GM23338 (cell line): ENCODE measurements around the gene TOMM40. TPM values are rescaled to one million over a fixed set of nuclear protein-coding genes. Genes with fewer than 3 reads are reported as not detected.

Source experiments
- polyA plus RNA-seq: library from polyadenylated mRNA; unstranded; fragments of >200 nt; fragmentation: Nextera tagmentation; extraction: Ambion mirVana; gene quantifications from 2 replicates; pipeline ENCODE4 v1.2.1, GENCODE V29; 2016
- total RNA-seq: library from RNA; depleted of rRNA; stranded (reverse); fragments of >200 nt; shearing (Covaris generic); gene quantifications from 2 replicates; pipeline ENCODE4 v1.2.3, GENCODE V29; 2014; rRNA removed

The TOMM40 gene
- total and polyA plus RNA-seq, 2 experiments from 2014 or later, result 142 to 273 TPM

Other genes starting within 250 kb of the TOMM40 start
- 15.0 and 19.0 TPM in 2 replicates for gene PVR, start 247.3 kb upstream of the TOMM40 start, total RNA-seq
- 3.6 and 4.8 TPM in 2 replicates for gene PVR, start 247.3 kb upstream of the TOMM40 start, polyA plus RNA-seq
- 0.16 and 0.38 TPM in 2 replicates for gene CEACAM19, start 219.8 kb upstream of the TOMM40 start, total RNA-seq
- 0.56 and 0.76 TPM in 2 replicates for gene CEACAM19, start 219.8 kb upstream of the TOMM40 start, polyA plus RNA-seq
- not detected in 2 replicates for gene CEACAM16, start 192.1 kb upstream of the TOMM40 start, total RNA-seq
- not detected in 2 replicates for gene CEACAM16, start 192.1 kb upstream of the TOMM40 start, polyA plus RNA-seq
- 0.62 and 1.4 TPM in 2 replicates for gene BCL3, start 142.5 kb upstream of the TOMM40 start, total RNA-seq
- gene BCL3, start 142.5 kb upstream of the TOMM40 start, polyA plus RNA-seq, result 3.3 and 4.1 TPM in 2 replicates
- gene CBLC, start 113.4 kb upstream of the TOMM40 start, total RNA-seq, result 27.1 and 29.3 TPM in 2 replicates
- gene CBLC, start 113.4 kb upstream of the TOMM40 start, polyA plus RNA-seq, result 13.8 and 14.5 TPM in 2 replicates
- 80.5 and 100 TPM in 2 replicates for gene BCAM, start 82.2 kb upstream of the TOMM40 start, total RNA-seq
- gene BCAM, start 82.2 kb upstream of the TOMM40 start, polyA plus RNA-seq, result 33.3 and 36.9 TPM in 2 replicates
- gene NECTIN2, start 45.0 kb upstream of the TOMM40 start, total RNA-seq, result 230 and 235 TPM in 2 replicates
- 109 and 113 TPM in 2 replicates for gene NECTIN2, start 45.0 kb upstream of the TOMM40 start, polyA plus RNA-seq
- 1,391 and 1,438 TPM in 2 replicates for gene APOE, start 14.5 kb downstream of the TOMM40 start, total RNA-seq
- gene APOE, start 14.5 kb downstream of the TOMM40 start, polyA plus RNA-seq, result 1,133 and 1,232 TPM in 2 replicates
- 25.4 and 26.8 TPM in 2 replicates for gene APOC1, start 23.4 kb downstream of the TOMM40 start, total RNA-seq
- gene APOC1, start 23.4 kb downstream of the TOMM40 start, polyA plus RNA-seq, result 221 and 252 TPM in 2 replicates
- gene APOC4, start 51.0 kb downstream of the TOMM40 start, total RNA-seq, result not detected in 2 replicates
- not detected in 2 replicates for gene APOC4, start 51.0 kb downstream of the TOMM40 start, polyA plus RNA-seq
- gene APOC2, start 54.8 kb downstream of the TOMM40 start, total RNA-seq, result not detected in 2 replicates
- gene APOC2, start 54.8 kb downstream of the TOMM40 start, polyA plus RNA-seq, result not detected in 2 replicates
- 70.6 and 71.5 TPM in 2 replicates for gene CLPTM1, start 64.1 kb downstream of the TOMM40 start, total RNA-seq
- gene CLPTM1, start 64.1 kb downstream of the TOMM40 start, polyA plus RNA-seq, result 36.7 and 41.6 TPM in 2 replicates
- gene RELB, start 110.2 kb downstream of the TOMM40 start, total RNA-seq, result 11.1 and 13.1 TPM in 2 replicates
- 7.4 and 7.9 TPM in 2 replicates for gene RELB, start 110.2 kb downstream of the TOMM40 start, polyA plus RNA-seq
- 78.7 and 92.3 TPM in 2 replicates for gene CLASRP, start 147.8 kb downstream of the TOMM40 start, total RNA-seq
- 26.5 and 27.1 TPM in 2 replicates for gene CLASRP, start 147.8 kb downstream of the TOMM40 start, polyA plus RNA-seq
- gene ZNF296, start 185.2 kb downstream of the TOMM40 start, total RNA-seq, result 10.3 and 13.4 TPM in 2 replicates
- 16.5 and 18.6 TPM in 2 replicates for gene ZNF296, start 185.2 kb downstream of the TOMM40 start, polyA plus RNA-seq
- 49.6 and 52.6 TPM in 2 replicates for gene GEMIN7, start 188.0 kb downstream of the TOMM40 start, total RNA-seq
- gene GEMIN7, start 188.0 kb downstream of the TOMM40 start, polyA plus RNA-seq, result 90.5 and 91.6 TPM in 2 replicates
- 33.3 and 47.2 TPM in 2 replicates for gene PPP1R37, start 201.9 kb downstream of the TOMM40 start, total RNA-seq
- gene PPP1R37, start 201.9 kb downstream of the TOMM40 start, polyA plus RNA-seq, result 6.9 and 7.8 TPM in 2 replicates